HL-60 (cell line): Measurements from ENCODE around the gene WIPF1.

Source experiments
- CTCF ChIP-seq: IDR thresholded peaks from one replicate; pipeline ENCODE4 v1.5.1; 2011; ENCODE audit warnings: low read length, control low read depth, inconsistent platforms; ENCODE audit not compliant: insufficient read depth
- GABPA ChIP-seq: IDR thresholded peaks from 2 replicates; pipeline ENCODE4 v1.6.1; 2012; ENCODE audit warnings: low read depth

- TF ChIP-seq GABPA, result no peak
- TF ChIP-seq CTCF, result no peak
Observed at GRCh38 chr2:174524527-174524926, 73.1 kb downstream of the WIPF1 start.
